GM12874 (cell line): ENCODE data around the gene PPP1R15A.

Source experiments
- CTCF ChIP-seq: IDR thresholded peaks from 2 replicates; pipeline ENCODE4 v1.5.1; 2011; ENCODE audit warnings: low read depth, mild to moderate bottlenecking, control low read depth, low read length, moderate library complexity; ENCODE audit not compliant: insufficient read depth

Gene PPP1R15A

GRCh38 chr19:48872182-48872883 lies at the start of gene PPP1R15A:
TSS of gene PPP1R15A (plus strand) at chr19:48872421. CDS start at chr19:48873234, 813 bp downstream.
- no peak for TF ChIP-seq CTCF

- no peak for TF ChIP-seq CTCF
These were observed 49.7 kb upstream of the PPP1R15A start for GRCh38 chr19:48822514-48822913.

- no peak for TF ChIP-seq CTCF
These were observed 45.6 kb upstream of the PPP1R15A start for GRCh38 chr19:48826606-48827020.

GRCh38 chr19:48830088-48830487 lies 42.1 kb upstream of the PPP1R15A start:
- TF ChIP-seq CTCF, result no peak

GRCh38 chr19:48830965-48831364 lies 41.3 kb upstream of the PPP1R15A start:
- TF ChIP-seq CTCF, result no peak

GRCh38 chr19:48833049-48833448 lies 39.2 kb upstream of the PPP1R15A start:
- no peak for TF ChIP-seq CTCF

GRCh38 chr19:48833977-48834376 lies 38.2 kb upstream of the PPP1R15A start:
- TF ChIP-seq CTCF, result no peak
